PFSK-1 (cell line): ENCODE measurements around the gene MICU1.

Source experiments
- FOXP2 ChIP-seq: optimal IDR thresholded peaks from 2 replicates; pipeline ENCODE3; 2011; ENCODE audit warnings: borderline replicate concordance, control low read depth, inconsistent platforms; ENCODE audit not compliant: insufficient read depth; ENCODE audit errors: extremely low read length, extremely low read depth
- POLR2AphosphoS5 ChIP-seq: IDR thresholded peaks from 2 replicates; pipeline ENCODE4 v1.6.1; 2012; ENCODE audit warnings: low read depth, mild to moderate bottlenecking, control low read depth, low read length, moderate library complexity
- SIN3A ChIP-seq: IDR thresholded peaks from 2 replicates; pipeline ENCODE4 v1.6.1; 2012; ENCODE audit warnings: mild to moderate bottlenecking, low read length, moderate library complexity, borderline replicate concordance; ENCODE audit not compliant: insufficient read depth
- TAF1 ChIP-seq: IDR thresholded peaks from 2 replicates; pipeline ENCODE4 v1.6.1; 2012; ENCODE audit warnings: low read length, control low read depth, borderline replicate concordance; ENCODE audit not compliant: insufficient read depth
- TF ChIP-seq, protein P1 (sequence below), 2 experiments: IDR thresholded peaks; 2 replicates each; pipeline versions ENCODE4 v1.6.1 to v1.8.0; 2011 to 2012; ENCODE audit warnings: low read depth in 2 of 2, low read length in 2 of 2, control low read depth in 1 of 2, inconsistent platforms in 1 of 2, mild to moderate bottlenecking in 1 of 2, moderate library complexity in 1 of 2; ENCODE audit not compliant: insufficient read depth in 1 of 2

MICU1 gene

DNA sequence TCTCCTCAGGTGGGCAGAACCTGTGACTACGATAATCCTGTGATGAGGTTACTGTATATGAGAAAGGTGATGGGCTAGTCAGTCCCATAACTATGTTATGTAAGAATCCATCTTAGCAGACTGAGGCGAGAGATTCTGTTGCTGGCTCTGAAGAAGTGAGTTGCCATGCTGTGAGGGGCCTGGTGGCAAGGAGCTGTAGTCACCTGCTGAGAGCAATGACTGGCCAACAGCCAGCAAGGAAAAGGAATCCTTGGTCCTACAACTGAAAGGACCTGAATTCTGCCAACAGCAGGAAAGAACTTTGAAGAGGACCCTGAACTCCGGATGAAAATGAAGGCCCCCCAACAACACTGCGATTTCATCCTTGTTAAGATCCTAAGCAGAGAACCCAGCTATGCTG is 240.2 kb downstream of the MICU1 start:
- TF ChIP-seq FOXP2 (no peak), POLR2AphosphoS5 (no peak), SIN3A (no peak), TAF1 (no peak)
- TF ChIP-seq, protein P1, sequence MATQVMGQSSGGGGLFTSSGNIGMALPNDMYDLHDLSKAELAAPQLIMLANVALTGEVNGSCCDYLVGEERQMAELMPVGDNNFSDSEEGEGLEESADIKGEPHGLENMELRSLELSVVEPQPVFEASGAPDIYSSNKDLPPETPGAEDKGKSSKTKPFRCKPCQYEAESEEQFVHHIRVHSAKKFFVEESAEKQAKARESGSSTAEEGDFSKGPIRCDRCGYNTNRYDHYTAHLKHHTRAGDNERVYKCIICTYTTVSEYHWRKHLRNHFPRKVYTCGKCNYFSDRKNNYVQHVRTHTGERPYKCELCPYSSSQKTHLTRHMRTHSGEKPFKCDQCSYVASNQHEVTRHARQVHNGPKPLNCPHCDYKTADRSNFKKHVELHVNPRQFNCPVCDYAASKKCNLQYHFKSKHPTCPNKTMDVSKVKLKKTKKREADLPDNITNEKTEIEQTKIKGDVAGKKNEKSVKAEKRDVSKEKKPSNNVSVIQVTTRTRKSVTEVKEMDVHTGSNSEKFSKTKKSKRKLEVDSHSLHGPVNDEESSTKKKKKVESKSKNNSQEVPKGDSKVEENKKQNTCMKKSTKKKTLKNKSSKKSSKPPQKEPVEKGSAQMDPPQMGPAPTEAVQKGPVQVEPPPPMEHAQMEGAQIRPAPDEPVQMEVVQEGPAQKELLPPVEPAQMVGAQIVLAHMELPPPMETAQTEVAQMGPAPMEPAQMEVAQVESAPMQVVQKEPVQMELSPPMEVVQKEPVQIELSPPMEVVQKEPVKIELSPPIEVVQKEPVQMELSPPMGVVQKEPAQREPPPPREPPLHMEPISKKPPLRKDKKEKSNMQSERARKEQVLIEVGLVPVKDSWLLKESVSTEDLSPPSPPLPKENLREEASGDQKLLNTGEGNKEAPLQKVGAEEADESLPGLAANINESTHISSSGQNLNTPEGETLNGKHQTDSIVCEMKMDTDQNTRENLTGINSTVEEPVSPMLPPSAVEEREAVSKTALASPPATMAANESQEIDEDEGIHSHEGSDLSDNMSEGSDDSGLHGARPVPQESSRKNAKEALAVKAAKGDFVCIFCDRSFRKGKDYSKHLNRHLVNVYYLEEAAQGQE (IDR thresholded peaks at IDR 0.05; ENCODE audit: insufficient read depth in 1 of 2, low read depth in 2 of 2, low read length in 2 of 2): no peak

DNA sequence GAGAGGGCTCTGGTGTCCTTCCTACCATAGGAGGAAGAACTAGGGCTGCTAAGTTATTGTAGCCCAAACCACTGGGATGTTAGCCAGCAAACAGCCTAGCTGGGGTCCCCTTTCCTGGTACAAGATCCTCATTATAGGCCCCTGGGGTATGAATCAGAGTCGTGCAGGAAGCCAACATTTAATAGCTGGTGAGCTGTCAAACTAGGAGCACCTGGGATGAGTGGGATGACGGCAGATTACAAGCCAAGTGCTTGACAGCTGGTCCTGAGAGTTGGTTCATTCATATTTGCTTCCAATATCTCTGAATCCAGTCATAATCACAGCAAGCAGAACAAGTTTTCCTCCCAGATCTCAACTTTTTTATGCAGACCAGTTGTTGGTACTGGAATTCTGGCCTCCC is 246.1 kb downstream of the MICU1 start:
- TF ChIP-seq POLR2AphosphoS5 (no peak), SIN3A (no peak), TAF1 (no peak)
- TF ChIP-seq, protein P1 (IDR thresholded peaks at IDR 0.05; ENCODE audit: insufficient read depth in 1 of 2, low read depth in 2 of 2, low read length in 2 of 2): no peak

DNA sequence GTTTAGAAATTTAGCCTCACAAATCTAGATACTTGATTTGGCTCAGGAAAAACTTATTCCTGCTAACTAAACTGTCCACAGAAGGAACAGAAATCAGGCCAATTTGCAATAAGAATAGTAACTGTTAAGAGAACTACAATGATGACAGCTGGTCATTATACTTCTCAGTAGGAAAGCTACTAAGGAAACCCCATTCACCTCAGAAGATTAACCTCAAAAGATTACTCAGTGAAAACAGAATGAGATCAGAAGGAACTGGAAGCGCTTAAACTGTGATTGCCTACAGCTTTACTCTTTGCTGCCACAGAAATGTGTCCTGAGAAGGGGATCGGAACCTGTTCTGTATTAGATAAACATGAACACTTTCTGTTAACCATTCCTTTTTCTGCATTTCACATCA is 246.8 kb downstream of the MICU1 start:
- no peak for TF ChIP-seq POLR2AphosphoS5
- no peak for TF ChIP-seq TAF1
- no peak for TF ChIP-seq SIN3A
- TF ChIP-seq FOXP2: no peak

DNA sequence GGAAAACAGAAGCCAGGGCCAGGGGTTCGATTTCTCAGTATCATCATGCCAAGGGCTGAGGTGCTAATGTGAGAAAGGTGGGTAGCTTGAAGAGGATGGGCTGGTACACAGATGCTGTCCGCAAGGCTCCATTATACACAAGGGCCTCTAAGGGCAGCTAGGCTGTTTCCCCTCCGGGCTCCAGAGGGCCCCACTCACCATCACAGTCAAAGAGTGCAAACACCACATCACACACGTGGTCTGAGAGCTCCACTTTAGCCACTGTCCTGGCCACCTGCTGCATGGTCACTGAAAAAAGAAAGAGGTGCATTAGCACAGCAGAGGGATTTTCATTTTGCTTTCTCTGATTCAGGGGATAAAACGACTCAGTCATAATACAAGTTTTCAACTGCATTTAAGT is 250.3 kb downstream of the MICU1 start:
- TF ChIP-seq TAF1 (no peak), FOXP2 (no peak), POLR2AphosphoS5 (no peak), SIN3A (no peak)
- TF ChIP-seq, protein P1 (IDR thresholded peaks at IDR 0.05; ENCODE audit: insufficient read depth in 1 of 2, low read depth in 2 of 2, low read length in 2 of 2): no peak

DNA sequence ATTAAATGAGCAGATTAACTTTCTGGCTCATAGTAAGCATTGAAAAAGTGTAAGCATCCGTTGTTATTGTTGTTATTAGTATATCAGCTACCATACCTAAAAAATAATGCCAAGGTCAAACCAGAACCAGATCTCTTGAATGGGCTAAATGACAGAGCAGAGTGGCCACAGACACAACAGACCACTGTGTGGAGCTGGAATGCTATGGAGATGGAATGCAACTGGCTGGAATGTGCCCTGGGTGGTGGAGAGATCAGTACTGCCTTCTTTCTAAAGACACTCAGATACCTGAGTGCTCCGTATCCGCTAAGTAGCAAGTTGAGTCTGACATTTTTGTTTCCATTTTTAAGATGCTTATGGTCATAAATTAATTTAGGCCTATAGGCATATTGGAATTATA is 250.7 kb downstream of the MICU1 start:
- TF ChIP-seq POLR2AphosphoS5 (no peak), SIN3A (no peak), TAF1 (no peak), FOXP2 (no peak)
- TF ChIP-seq, protein P1 (IDR thresholded peaks at IDR 0.05; ENCODE audit: insufficient read depth in 1 of 2, low read depth in 2 of 2, low read length in 2 of 2): no peak
